SK-N-SH (cell line): ENCODE results near the gene PARD3. TPM values are rescaled to one million over a fixed set of nuclear protein-coding genes. Genes with fewer than 3 reads are reported as not detected.

Experiments used
- CTCF ChIA-PET: fragments of 300-600, 350-600 bp; formaldehyde crosslinking; extraction: SDS; loops from one replicate; lab custom pipeline; 2021; lab: Yijun Ruan, JAX
- POLR2A ChIA-PET: fragments of 350-600 bp; sonication (Branson Sonifier 250); formaldehyde crosslinking; extraction: SDS; loops from one replicate; lab custom pipeline; 2020; ENCODE audit warnings: antibody characterized with exemption, inconsistent platforms; lab: Yijun Ruan, JAX
- DNase-seq: peaks from one replicate; pipeline ENCODE4 v3.0.0; 2012
- H2AFZ ChIP-seq: fragments of 200-600 bp; sonication (generic); 2 replicates; pipeline ENCODE4 v1.8.1; 2016; ENCODE audit warnings: antibody characterized with exemption, mild to moderate bottlenecking, low read depth
- H3F3A ChIP-seq: fragments of 200-600 bp; sonication (generic); replicated peaks from 2 replicates; pipeline ENCODE3; 2016; ENCODE audit warnings: antibody characterized with exemption, mild to moderate bottlenecking; ENCODE audit not compliant: insufficient read depth
- H3K27ac ChIP-seq, 2 experiments: fragments of 200-500 bp in 1 of 2; fragments of 200-600 bp in 1 of 2; sonication (Bioruptor generic) in 1 of 2; sonication (generic), shearing (Covaris generic) in 1 of 2; 2 replicates each; pipeline versions ENCODE4 v1.5.1 to v1.6.1; 2014 to 2016; ENCODE audit warnings: low read depth in 2 of 2, inconsistent platforms in 1 of 2, low read length in 1 of 2, mild to moderate bottlenecking in 1 of 2, mixed read lengths in 1 of 2
- H3K27me3 ChIP-seq: fragments of 200-600 bp; sonication (generic), shearing (Covaris generic); 2 replicates; pipeline ENCODE4 v1.6.1; 2016; ENCODE audit warnings: mixed run types; ENCODE audit not compliant: insufficient read depth
- H3K36me3 ChIP-seq, 2 experiments: fragments of 200-500 bp in 1 of 2; fragments of 200-600 bp in 1 of 2; sonication (Bioruptor generic) in 1 of 2; sonication (generic) in 1 of 2; replicated peaks in 1 of 2; 2 replicates each; pipeline versions ENCODE3 to v1.5.1; 2014 to 2016; ENCODE audit warnings: low read length in 1 of 2, mild to moderate bottlenecking in 1 of 2; ENCODE audit not compliant: insufficient read depth in 2 of 2, control insufficient read depth in 1 of 2
- H3K4me1 ChIP-seq, 2 experiments: fragments of 200-500 bp in 1 of 2; fragments of 200-600 bp in 1 of 2; sonication (Bioruptor generic) in 1 of 2; sonication (generic), shearing (Covaris generic) in 1 of 2; 2 replicates each; pipeline versions ENCODE4 v1.5.1 to v1.6.1; 2014 to 2016; ENCODE audit warnings: low read depth in 1 of 2, low read length in 1 of 2, mixed run types in 1 of 2; ENCODE audit not compliant: insufficient read depth in 2 of 2, control insufficient read depth in 1 of 2
- H3K4me2 ChIP-seq: fragments of 200-600 bp; sonication (generic), shearing (Covaris generic); 2 replicates; pipeline ENCODE4 v1.6.1; 2017; ENCODE audit warnings: mixed run types
- H3K4me3 ChIP-seq, 2 experiments: fragments of 200-500 bp in 1 of 2; fragments of 200-600 bp in 1 of 2; sonication (Bioruptor generic) in 1 of 2; sonication (generic), shearing (Covaris generic) in 1 of 2; 2 replicates each; pipeline versions ENCODE4 v1.5.1 to v1.8.1; 2014 to 2016; ENCODE audit warnings: low read depth in 2 of 2, inconsistent platforms in 1 of 2, low read length in 1 of 2, mild to moderate bottlenecking in 1 of 2, mixed read lengths in 1 of 2, moderate library complexity in 1 of 2
- H3K79me2 ChIP-seq: fragments of 200-600 bp; sonication (generic); 2 replicates; pipeline ENCODE4 v1.8.1; 2017; ENCODE audit warnings: mild to moderate bottlenecking; ENCODE audit not compliant: insufficient read depth
- H3K9ac ChIP-seq: fragments of 200-600 bp; sonication (generic); 2 replicates; pipeline ENCODE4 v1.6.1; 2017; ENCODE audit warnings: mixed run types
- H3K9me2 ChIP-seq: fragments of 200-600 bp; sonication (generic); 2 replicates; pipeline ENCODE4 v1.6.1; 2017; ENCODE audit warnings: mixed run types
- H3K9me3 ChIP-seq: fragments of 200-600 bp; sonication (generic); 2 replicates; pipeline ENCODE4 v1.6.1; 2017; ENCODE audit warnings: mixed run types, mild to moderate bottlenecking, moderate library complexity
- H4K20me1 ChIP-seq: fragments of 200-600 bp; sonication (generic); 2 replicates; pipeline ENCODE4 v1.6.1; 2017; ENCODE audit warnings: mild to moderate bottlenecking, mixed run types; ENCODE audit not compliant: insufficient read depth
- EZH2phosphoT487 ChIP-seq: fragments of 200-600 bp; sonication (generic); IDR thresholded peaks from 2 replicates; pipeline ENCODE4 v1.6.1; 2017; ENCODE audit warnings: low read depth, mixed run types, mild to moderate bottlenecking, antibody characterized with exemption, moderate library complexity, borderline replicate concordance
- FOXJ3 ChIP-seq: sonication (generic); formaldehyde crosslinking; IDR thresholded peaks from 2 replicates; pipeline ENCODE4 v1.5.1; 2020; ENCODE audit warnings: mild to moderate bottlenecking, missing genetic modification reagents
- JUND ChIP-seq: IDR thresholded peaks from 2 replicates; pipeline ENCODE4 v1.4.0; 2012
- SIN3A ChIP-seq: IDR thresholded peaks from 2 replicates; pipeline ENCODE4 v1.6.1; 2012; ENCODE audit warnings: low read depth, mild to moderate bottlenecking, low read length, moderate library complexity, borderline replicate concordance
- WGBS: methylation state at CpG from one replicate; pipeline ENCODE4 v1.1.6; 2017; ENCODE audit warnings: low lambda C conversion rate; 5-methylcytosine and 5-hydroxymethylcytosine counted together
- polyA plus RNA-seq, 3 experiments: library from polyadenylated mRNA; depleted of rRNA; stranded (reverse); fragments of >200 nt; gene quantifications; 2 replicates each; pipeline ENCODE4 v1.2.3, GENCODE V29; 2012
- TF ChIP-seq, protein P1 (sequence below): IDR thresholded peaks from 2 replicates; pipeline ENCODE4 v1.4.0; 2012; ENCODE audit warnings: low read depth
- TF ChIP-seq, protein P2 (sequence below): fragments of 150-350 bp; IDR thresholded peaks from 2 replicates; pipeline ENCODE4 v1.6.1; 2017; ENCODE audit warnings: antibody characterized with exemption, low read length, low read depth, borderline replicate concordance
- TF ChIP-seq, protein P3 (sequence below): IDR thresholded peaks from 2 replicates; pipeline ENCODE4 v1.4.0; 2012; ENCODE audit warnings: low read depth, borderline replicate concordance
- TF ChIP-seq, protein P4 (sequence below): fragments of 200-600 bp; sonication (generic); IDR thresholded peaks from 2 replicates; pipeline ENCODE4 v1.6.1; 2017; ENCODE audit warnings: antibody characterized with exemption, mild to moderate bottlenecking, moderate library complexity

The PARD3 gene
- polyA plus RNA-seq, 1 of the 3 experiments (the other 2 are of a cell fraction): 29.4 TPM

DNA sequence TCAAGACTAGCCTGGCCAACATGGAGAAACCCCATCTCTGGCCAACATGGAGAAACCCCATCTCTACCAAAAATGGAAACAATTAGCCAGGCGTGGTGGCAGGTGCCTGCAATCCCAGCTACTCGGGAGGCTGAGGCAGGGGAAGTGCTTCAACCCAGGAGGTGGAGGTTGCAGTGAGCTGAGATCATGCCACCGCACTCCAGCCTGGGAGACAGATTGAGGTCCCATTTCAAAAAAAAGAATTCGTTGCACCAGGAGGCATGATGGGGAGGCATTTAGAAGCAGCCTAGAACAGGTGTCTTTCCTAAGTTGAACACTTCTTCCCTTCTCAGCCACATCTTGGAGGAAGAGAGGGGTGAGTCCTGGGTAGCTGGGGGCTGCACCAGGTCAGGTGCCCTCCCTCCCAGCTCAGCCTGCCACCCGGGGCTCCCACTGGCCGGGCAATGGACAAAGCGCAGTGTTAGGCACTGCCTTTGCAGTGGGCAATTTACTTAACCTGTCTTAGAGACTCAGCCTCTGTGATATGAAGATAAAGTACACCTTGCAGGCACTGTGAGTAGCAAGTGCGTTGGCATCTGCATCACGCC is 726.8 kb downstream of the PARD3 start:
- H3K27me3 ChIP-seq: no peaks in the 10 kb centered on the region
- no peak overlapping the region for H3K4me2 ChIP-seq
- no peaks in the 10 kb centered on the region for H3K9me2 ChIP-seq
- H4K20me1 ChIP-seq: no peaks in the 10 kb centered on the region
- DNase-seq: no peak
- no peaks in the 10 kb centered on the region for H3F3A ChIP-seq
- H3K36me3 ChIP-seq: no peaks in the 10 kb centered on the region
- no peaks in the 10 kb centered on the region for H3K9me3 ChIP-seq
- no peaks in the 10 kb centered on the region for H3K4me1 ChIP-seq
- no peak overlapping the region for H3K9ac ChIP-seq
- H3K79me2 ChIP-seq: no peaks in the 10 kb centered on the region
- TF ChIP-seq SIN3A: no peak
- no peak overlapping the region for H3K4me3 ChIP-seq
- CTCF ChIA-PET: no interaction called here
- H3K27ac ChIP-seq: no peak overlapping the region
- POLR2A ChIA-PET: no interaction called here
- 63% methylated on average over 6 of the region's 9 CpGs for WGBS
- no peak overlapping the region for H2AFZ ChIP-seq

DNA sequence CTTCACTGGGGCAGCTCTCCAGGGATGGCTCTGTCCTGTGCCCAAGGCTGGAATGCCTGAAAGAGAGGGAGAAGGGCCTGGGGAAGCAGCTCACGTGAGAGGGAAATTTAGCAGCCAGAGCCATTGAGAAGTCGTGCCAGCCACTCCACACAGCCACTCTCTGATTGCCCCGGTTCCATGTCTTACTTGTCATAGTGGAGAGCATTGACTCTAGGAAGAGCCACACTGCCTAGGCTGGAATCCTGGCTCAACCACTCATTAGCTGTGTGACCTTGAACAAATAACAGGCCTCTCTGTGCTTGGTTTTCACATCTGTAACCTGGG is 728.0 kb downstream of the PARD3 start:
- WGBS: 78% methylated on average over 3 of the region's 3 CpGs
- Histone ChIP-seq H3K27me3 (no peaks in the 10 kb centered on the region), H3K9ac (no peak overlapping the region), H2AFZ (no peak overlapping the region), H3K9me2 (no peaks in the 10 kb centered on the region), H3K4me1 (no peaks in the 10 kb centered on the region), H3K4me3 (no peak overlapping the region), H4K20me1 (no peaks in the 10 kb centered on the region), H3K79me2 (no peaks in the 10 kb centered on the region), H3K4me2 (no peak overlapping the region), H3K36me3 (no peaks in the 10 kb centered on the region), H3K9me3 (no peaks in the 10 kb centered on the region), H3F3A (no peaks in the 10 kb centered on the region), H3K27ac (no peak overlapping the region)
- ChIA-PET POLR2A (no interaction called here), CTCF (no interaction called here)
- no peak for TF ChIP-seq FOXJ3
- TF ChIP-seq, protein P1, sequence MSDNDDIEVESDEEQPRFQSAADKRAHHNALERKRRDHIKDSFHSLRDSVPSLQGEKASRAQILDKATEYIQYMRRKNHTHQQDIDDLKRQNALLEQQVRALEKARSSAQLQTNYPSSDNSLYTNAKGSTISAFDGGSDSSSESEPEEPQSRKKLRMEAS: no peak
- TF ChIP-seq, protein P2, sequence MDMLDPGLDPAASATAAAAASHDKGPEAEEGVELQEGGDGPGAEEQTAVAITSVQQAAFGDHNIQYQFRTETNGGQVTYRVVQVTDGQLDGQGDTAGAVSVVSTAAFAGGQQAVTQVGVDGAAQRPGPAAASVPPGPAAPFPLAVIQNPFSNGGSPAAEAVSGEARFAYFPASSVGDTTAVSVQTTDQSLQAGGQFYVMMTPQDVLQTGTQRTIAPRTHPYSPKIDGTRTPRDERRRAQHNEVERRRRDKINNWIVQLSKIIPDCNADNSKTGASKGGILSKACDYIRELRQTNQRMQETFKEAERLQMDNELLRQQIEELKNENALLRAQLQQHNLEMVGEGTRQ: no peak
- no peak for TF ChIP-seq SIN3A
- TF ChIP-seq JUND: no peak
- TF ChIP-seq, protein P3, sequence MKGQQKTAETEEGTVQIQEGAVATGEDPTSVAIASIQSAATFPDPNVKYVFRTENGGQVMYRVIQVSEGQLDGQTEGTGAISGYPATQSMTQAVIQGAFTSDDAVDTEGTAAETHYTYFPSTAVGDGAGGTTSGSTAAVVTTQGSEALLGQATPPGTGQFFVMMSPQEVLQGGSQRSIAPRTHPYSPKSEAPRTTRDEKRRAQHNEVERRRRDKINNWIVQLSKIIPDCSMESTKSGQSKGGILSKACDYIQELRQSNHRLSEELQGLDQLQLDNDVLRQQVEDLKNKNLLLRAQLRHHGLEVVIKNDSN: no peak
- TF ChIP-seq, protein P4, sequence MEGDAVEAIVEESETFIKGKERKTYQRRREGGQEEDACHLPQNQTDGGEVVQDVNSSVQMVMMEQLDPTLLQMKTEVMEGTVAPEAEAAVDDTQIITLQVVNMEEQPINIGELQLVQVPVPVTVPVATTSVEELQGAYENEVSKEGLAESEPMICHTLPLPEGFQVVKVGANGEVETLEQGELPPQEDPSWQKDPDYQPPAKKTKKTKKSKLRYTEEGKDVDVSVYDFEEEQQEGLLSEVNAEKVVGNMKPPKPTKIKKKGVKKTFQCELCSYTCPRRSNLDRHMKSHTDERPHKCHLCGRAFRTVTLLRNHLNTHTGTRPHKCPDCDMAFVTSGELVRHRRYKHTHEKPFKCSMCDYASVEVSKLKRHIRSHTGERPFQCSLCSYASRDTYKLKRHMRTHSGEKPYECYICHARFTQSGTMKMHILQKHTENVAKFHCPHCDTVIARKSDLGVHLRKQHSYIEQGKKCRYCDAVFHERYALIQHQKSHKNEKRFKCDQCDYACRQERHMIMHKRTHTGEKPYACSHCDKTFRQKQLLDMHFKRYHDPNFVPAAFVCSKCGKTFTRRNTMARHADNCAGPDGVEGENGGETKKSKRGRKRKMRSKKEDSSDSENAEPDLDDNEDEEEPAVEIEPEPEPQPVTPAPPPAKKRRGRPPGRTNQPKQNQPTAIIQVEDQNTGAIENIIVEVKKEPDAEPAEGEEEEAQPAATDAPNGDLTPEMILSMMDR: no peak
- TF ChIP-seq EZH2phosphoT487: no peak
- no peak for DNase-seq
